Daoy (cell line): Measurements from ENCODE around the gene PRR5L. TPM values are rescaled to one million over a fixed set of nuclear protein-coding genes. Genes with fewer than 3 reads are reported as not detected.
"Not testable (repeated sequence)": the region's sequence is repeated elsewhere in the genome, so short reads cannot be mapped to it uniquely, and the experiment has no call there.

Source experiments
- DNase-seq: peaks from one replicate; pipeline ENCODE4 v3.0.0-alpha.2; 2015; ENCODE audit warnings: low read depth
- total RNA-seq: library from RNA; depleted of rRNA; stranded (reverse); fragments of >200 nt; shearing (Covaris generic); gene quantifications from 2 replicates; pipeline ENCODE4 v1.2.3, GENCODE V29; 2014

PRR5L gene
- total RNA-seq, 1 experiment from 2014 or later, result 51.8 TPM

- DNase-seq, result no peak
Measured at GRCh38 chr11:36280531-36280930, 15.6 kb upstream of the PRR5L start.

- no peak for DNase-seq
Measured at GRCh38 chr11:36281850-36282249, 14.2 kb upstream of the PRR5L start.

GRCh38 chr11:36282926-36283325, 13.2 kb upstream of the PRR5L start:
- no peak for DNase-seq

GRCh38 chr11:36288442-36289225, 7.5 kb upstream of the PRR5L start:
- no peak for DNase-seq

GRCh38 chr11:36289226-36289852, 6.7 kb upstream of the PRR5L start, which contains the start of gene COMMD9:
COMMD9 (minus strand) TSS chr11:36289424; CDS start chr11:36289412, 12 bp downstream.
- peak; percentile 95 for DNase-seq

- peak; percentile 43 for DNase-seq
Measured at GRCh38 chr11:36292311-36292722, 3.8 kb upstream of the PRR5L start.

GRCh38 chr11:36296884-36297543, 926 bp downstream of the PRR5L start:
- DNase-seq, result no peak

- DNase-seq, result peak; percentile 49
Measured at GRCh38 chr11:36300650-36301049, 4.6 kb downstream of the PRR5L start.

GRCh38 chr11:36304351-36304750, 8.3 kb downstream of the PRR5L start:
- DNase-seq, result no peak

GRCh38 chr11:36305047-36305446, 9.0 kb downstream of the PRR5L start:
- DNase-seq, result no peak

GRCh38 chr11:36306888-36307287, 10.8 kb downstream of the PRR5L start:
- peak; percentile 42 for DNase-seq

- DNase-seq, result no peak
Measured at GRCh38 chr11:36308577-36308976, 12.5 kb downstream of the PRR5L start.

- DNase-seq, result no peak
Measured at GRCh38 chr11:36309779-36310178, 13.7 kb downstream of the PRR5L start.

GRCh38 chr11:36311926-36312595, 16.0 kb downstream of the PRR5L start:
- peak; percentile 60 for DNase-seq

GRCh38 chr11:36312611-36313472, 16.8 kb downstream of the PRR5L start:
- DNase-seq, result peak; percentile 82

- no peak for DNase-seq
Measured at GRCh38 chr11:36313750-36314433, 17.8 kb downstream of the PRR5L start.

- DNase-seq, result no peak
Measured at GRCh38 chr11:36314434-36314767, 18.3 kb downstream of the PRR5L start.

- no peak for DNase-seq
Measured at GRCh38 chr11:36316049-36316448, 20.0 kb downstream of the PRR5L start.

- no peak for DNase-seq
Measured at GRCh38 chr11:36317992-36318391, 21.9 kb downstream of the PRR5L start.

GRCh38 chr11:36324956-36325355, 28.9 kb downstream of the PRR5L start:
- DNase-seq, result not testable (repeated sequence)

- not testable (repeated sequence) for DNase-seq
Measured at GRCh38 chr11:36325403-36325802, 29.3 kb downstream of the PRR5L start.
